Measurements from ENCODE around the gene IL4R.

IL4R gene

GRCh38 chr16:27344721-27345120, 30.9 kb downstream of the IL4R start:
- POLR2A ChIA-PET: no interaction called here
- TF ChIP-seq CTCF (IDR thresholded peaks at IDR 0.05; ENCODE audit: insufficient read depth, low read length, missing control alignments): no peak
- H3K4me3 ChIP-seq (ENCODE audit: low read depth, low read length): no peak overlapping the region
- DNase-seq (ENCODE audit: low read depth, low spot score): no peak
- CTCF ChIA-PET: interaction anchor here (1.0 kb wide), 1 partner anchor 31 kb away, joined by 3 read pairs; no protein-coding TSS in a partner anchor

GRCh38 chr16:27345201-27345600, 31.4 kb downstream of the IL4R start:
- no peak for TF ChIP-seq CTCF (IDR thresholded peaks at IDR 0.05; ENCODE audit: insufficient read depth, low read length, missing control alignments)
- ChIA-PET CTCF (interaction anchor here (0.5 to 1.0 kb wide), 2 partner anchors 30 to 81 kb away, joined by 3 to 5 read pairs; no protein-coding TSS in a partner anchor), POLR2A (no interaction called here)
- H3K4me3 ChIP-seq (ENCODE audit: low read depth, low read length): no peak overlapping the region
- DNase-seq (ENCODE audit: low read depth, low spot score): no peak

GRCh38 chr16:27346819-27347218, 33.0 kb downstream of the IL4R start:
- POLR2A ChIA-PET: no interaction called here
- no peak overlapping the region for H3K4me3 ChIP-seq (ENCODE audit: low read depth, low read length)
- CTCF ChIA-PET: interaction anchor here (1.2 kb wide), 1 partner anchor 19 kb away, joined by 3 read pairs; no protein-coding TSS in a partner anchor
- DNase-seq (ENCODE audit: low read depth, low spot score): no peak
- TF ChIP-seq CTCF (IDR thresholded peaks at IDR 0.05; ENCODE audit: insufficient read depth, low read length, missing control alignments): no peak

GRCh38 chr16:27347930-27348685, 34.3 kb downstream of the IL4R start:
- no peak for TF ChIP-seq CTCF (IDR thresholded peaks at IDR 0.05; ENCODE audit: insufficient read depth, low read length, missing control alignments)
- DNase-seq (ENCODE audit: low read depth, low spot score): no peak
- POLR2A ChIA-PET: no interaction called here
- no peak overlapping the region for H3K4me3 ChIP-seq (ENCODE audit: low read depth, low read length)
- CTCF ChIA-PET: interaction anchor here (3.1 kb wide), 1 partner anchor 20 kb away, joined by 13 read pairs; no protein-coding TSS in a partner anchor

- H3K4me3 ChIP-seq (ENCODE audit: low read depth, low read length): no peak overlapping the region
- ChIA-PET POLR2A (no interaction called here), CTCF (interaction anchor here (0.7 to 3.1 kb wide), 3 partner anchors 9 to 114 kb away, joined by 3 to 13 read pairs (median 12); no protein-coding TSS in a partner anchor)
- no peak for DNase-seq (ENCODE audit: low read depth, low spot score)
- no peak for TF ChIP-seq CTCF (IDR thresholded peaks at IDR 0.05; ENCODE audit: insufficient read depth, low read length, missing control alignments)
Observed at GRCh38 chr16:27349276-27349675, 35.5 kb downstream of the IL4R start.

GRCh38 chr16:27350006-27350405, 36.2 kb downstream of the IL4R start:
- TF ChIP-seq CTCF (IDR thresholded peaks at IDR 0.05; ENCODE audit: insufficient read depth, low read length, missing control alignments): no peak
- CTCF ChIA-PET: interaction anchor here (2.6 to 3.1 kb wide), 2 partner anchors 18 to 115 kb away, joined by 12 to 13 read pairs; no protein-coding TSS in a partner anchor
- H3K4me3 ChIP-seq (ENCODE audit: low read depth, low read length): no peak overlapping the region
- POLR2A ChIA-PET: no interaction called here
- no peak for DNase-seq (ENCODE audit: low read depth, low spot score)
